Measurements from ENCODE around the gene FRMD4A.

DNA sequence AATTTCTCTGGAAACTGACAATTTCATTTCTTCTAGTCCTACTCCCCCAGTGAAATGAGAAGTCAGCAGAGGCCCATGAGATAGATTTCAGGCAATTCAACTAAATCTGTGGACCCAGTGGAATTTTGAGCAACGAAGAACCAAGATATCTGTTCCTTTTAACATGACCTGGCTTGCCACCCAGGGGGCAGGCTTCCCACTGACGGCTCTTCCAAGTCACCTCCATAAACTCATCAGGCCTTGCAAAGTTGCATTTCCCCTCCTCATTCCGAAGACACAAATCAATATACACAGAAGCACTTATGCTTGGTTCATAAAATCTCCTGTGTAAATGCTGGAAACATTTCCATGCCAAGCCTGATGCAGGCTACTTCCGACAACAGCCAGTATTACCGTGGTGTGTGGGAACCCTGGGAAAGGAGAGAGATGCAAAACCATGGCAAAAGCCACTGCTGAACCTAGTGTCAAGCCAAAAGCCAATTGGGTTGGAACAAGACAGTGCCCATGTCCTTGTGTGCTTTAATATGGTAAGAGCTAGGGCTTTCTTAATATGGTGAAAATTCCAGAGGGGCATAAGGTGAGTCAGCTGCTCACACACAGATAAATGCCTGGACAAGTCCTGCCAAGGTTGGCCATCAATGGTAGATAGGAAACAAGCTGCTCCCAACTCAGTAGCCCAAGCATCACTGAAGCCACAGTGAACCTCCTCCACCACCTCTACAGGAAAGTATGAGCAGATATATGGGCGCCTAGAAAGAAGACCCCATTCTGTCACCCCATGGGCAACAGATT, 1.6 kb downstream of the FRMD4A start:
- TF ChIP-seq, protein P1, sequence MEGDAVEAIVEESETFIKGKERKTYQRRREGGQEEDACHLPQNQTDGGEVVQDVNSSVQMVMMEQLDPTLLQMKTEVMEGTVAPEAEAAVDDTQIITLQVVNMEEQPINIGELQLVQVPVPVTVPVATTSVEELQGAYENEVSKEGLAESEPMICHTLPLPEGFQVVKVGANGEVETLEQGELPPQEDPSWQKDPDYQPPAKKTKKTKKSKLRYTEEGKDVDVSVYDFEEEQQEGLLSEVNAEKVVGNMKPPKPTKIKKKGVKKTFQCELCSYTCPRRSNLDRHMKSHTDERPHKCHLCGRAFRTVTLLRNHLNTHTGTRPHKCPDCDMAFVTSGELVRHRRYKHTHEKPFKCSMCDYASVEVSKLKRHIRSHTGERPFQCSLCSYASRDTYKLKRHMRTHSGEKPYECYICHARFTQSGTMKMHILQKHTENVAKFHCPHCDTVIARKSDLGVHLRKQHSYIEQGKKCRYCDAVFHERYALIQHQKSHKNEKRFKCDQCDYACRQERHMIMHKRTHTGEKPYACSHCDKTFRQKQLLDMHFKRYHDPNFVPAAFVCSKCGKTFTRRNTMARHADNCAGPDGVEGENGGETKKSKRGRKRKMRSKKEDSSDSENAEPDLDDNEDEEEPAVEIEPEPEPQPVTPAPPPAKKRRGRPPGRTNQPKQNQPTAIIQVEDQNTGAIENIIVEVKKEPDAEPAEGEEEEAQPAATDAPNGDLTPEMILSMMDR (conservative IDR thresholded peaks at IDR 0.05 in 1 of 2, IDR thresholded peaks at IDR 0.05 in 1 of 2; ENCODE audit: extremely low read depth in 1 of 2, insufficient read depth in 1 of 2, low read depth in 1 of 2, low read length in 2 of 2), result no peak
- no peak for TF ChIP-seq EZH2 (IDR thresholded peaks at IDR 0.05; ENCODE audit: borderline replicate concordance, low read length)
